H9 (cell line): ENCODE measurements around the gene GPC3. TPM values are rescaled to one million over a fixed set of nuclear protein-coding genes. Genes with fewer than 3 reads are reported as not detected.

ENCODE experiments used
- DNase-seq: peaks from one replicate; pipeline ENCODE4 v3.0.0-alpha.2; 2017
- H2AFZ ChIP-seq: one replicate; pipeline ENCODE4 v1.6.1; 2013; ENCODE audit warnings: mild to moderate bottlenecking, low read length, control low read depth, moderate library complexity
- H2AK5ac ChIP-seq: 2 replicates; pipeline ENCODE4 v1.6.1; 2013; ENCODE audit warnings: low read length, control low read depth, mixed read lengths; ENCODE audit not compliant: insufficient read length
- H2BK120ac ChIP-seq: one replicate; pipeline ENCODE4 v1.6.1; 2013; ENCODE audit warnings: low read depth, mild to moderate bottlenecking, low read length, control low read depth, inconsistent platforms; ENCODE audit not compliant: poor library complexity, severe bottlenecking
- H2BK12ac ChIP-seq: 2 replicates; pipeline ENCODE4 v1.6.1; 2013; ENCODE audit warnings: low read length, control low read depth, mixed read lengths, low read depth; ENCODE audit not compliant: insufficient read length
- H2BK15ac ChIP-seq: 2 replicates; pipeline ENCODE4 v1.6.1; 2013; ENCODE audit warnings: low read depth, low read length, control low read depth
- H2BK20ac ChIP-seq: one replicate; pipeline ENCODE4 v1.6.1; 2013; ENCODE audit warnings: low read depth, mild to moderate bottlenecking, low read length, control low read depth, inconsistent platforms; ENCODE audit not compliant: poor library complexity, severe bottlenecking
- H2BK5ac ChIP-seq: 2 replicates; pipeline ENCODE4 v1.6.1; 2013; ENCODE audit warnings: low read length, control low read depth, mixed read lengths; ENCODE audit not compliant: insufficient read length
- H3K14ac ChIP-seq: 2 replicates; pipeline ENCODE4 v1.6.1; 2013; ENCODE audit warnings: low read length, control low read depth; ENCODE audit not compliant: insufficient read depth
- H3K18ac ChIP-seq: 2 replicates; pipeline ENCODE4 v1.6.1; 2013; ENCODE audit warnings: low read depth, mild to moderate bottlenecking, mixed read lengths, low read length, control low read depth; ENCODE audit not compliant: insufficient read length
- H3K23ac ChIP-seq: 2 replicates; pipeline ENCODE4 v1.6.1; 2013; ENCODE audit warnings: low read length, control low read depth, mixed read lengths, low read depth; ENCODE audit not compliant: insufficient read length
- H3K23me2 ChIP-seq: 2 replicates; pipeline ENCODE4 v1.6.1; 2013; ENCODE audit warnings: low read depth, mild to moderate bottlenecking, mixed read lengths, low read length, control low read depth; ENCODE audit not compliant: insufficient read length, poor library complexity, severe bottlenecking
- H3K27ac ChIP-seq: 2 replicates; pipeline ENCODE4 v1.5.1; 2013; ENCODE audit warnings: low read length, control low read depth, mixed read lengths, low read depth; ENCODE audit not compliant: insufficient read length
- H3K27me3 ChIP-seq: 2 replicates; pipeline ENCODE4 v1.6.1; 2013; ENCODE audit warnings: low read length, control low read depth, inconsistent platforms; ENCODE audit not compliant: insufficient read depth
- H3K4ac ChIP-seq: 2 replicates; pipeline ENCODE4 v1.6.1; 2013; ENCODE audit warnings: low read depth, mild to moderate bottlenecking, control low read depth, inconsistent platforms, low read length, moderate library complexity
- H3K4me1 ChIP-seq: 2 replicates; pipeline ENCODE4 v1.6.1; 2013; ENCODE audit warnings: low read length, control low read depth, inconsistent platforms; ENCODE audit not compliant: insufficient read depth
- H3K4me2 ChIP-seq: 2 replicates; pipeline ENCODE4 v1.6.1; 2013; ENCODE audit warnings: low read length, control low read depth, mixed read lengths; ENCODE audit not compliant: insufficient read length, insufficient read depth
- H3K56ac ChIP-seq: 2 replicates; pipeline ENCODE4 v1.6.1; 2013; ENCODE audit warnings: low read depth, mild to moderate bottlenecking, mixed read lengths, low read length, control low read depth; ENCODE audit not compliant: insufficient read length
- H3K79me1 ChIP-seq: 2 replicates; pipeline ENCODE4 v1.6.1; 2013; ENCODE audit warnings: low read depth, mild to moderate bottlenecking, moderate library complexity, low read length, control low read depth, inconsistent platforms; ENCODE audit not compliant: insufficient read depth, poor library complexity, severe bottlenecking
- H3K79me2 ChIP-seq: 2 replicates; pipeline ENCODE4 v1.6.1; 2013; ENCODE audit warnings: low read length, control low read depth, inconsistent platforms; ENCODE audit not compliant: insufficient read depth
- H3K9ac ChIP-seq: 2 replicates; pipeline ENCODE4 v1.6.1; 2013; ENCODE audit warnings: low read length, control low read depth, mixed read lengths; ENCODE audit not compliant: insufficient read length; ENCODE audit errors: extremely low read depth
- H3K9me3 ChIP-seq: one replicate; pipeline ENCODE4 v1.6.1; 2013; ENCODE audit warnings: low read depth, low read length, inconsistent platforms; ENCODE audit not compliant: control insufficient read depth
- H3T11ph ChIP-seq: one replicate; pipeline ENCODE4 v1.6.1; 2013; ENCODE audit warnings: mild to moderate bottlenecking, low read length, control low read depth, inconsistent platforms
- H4K20me1 ChIP-seq: one replicate; pipeline ENCODE4 v1.6.1; 2013; ENCODE audit not compliant: control insufficient read depth, insufficient read length, insufficient read depth
- H4K5ac ChIP-seq: 2 replicates; pipeline ENCODE4 v1.6.1; 2013; ENCODE audit warnings: low read depth, mild to moderate bottlenecking, mixed read lengths, low read length, control low read depth; ENCODE audit not compliant: insufficient read length
- H4K8ac ChIP-seq: replicated peaks from 2 replicates; pipeline ENCODE4 v1.6.1; 2013; ENCODE audit warnings: low read length, control low read depth, mixed read lengths, low read depth; ENCODE audit not compliant: insufficient read length
- H4K91ac ChIP-seq: 2 replicates; pipeline ENCODE4 v1.6.1; 2013; ENCODE audit warnings: low read depth, mild to moderate bottlenecking, moderate library complexity, mixed read lengths, low read length, control low read depth; ENCODE audit not compliant: insufficient read length
- H3K27ac Mint-ChIP-seq, 3 experiments: 2 replicates in 2 of 3; 3 replicates in 1 of 3; pipeline ENCODE4 v1.8.0; 2020 to 2021; ENCODE audit warnings: mixed read lengths in 3 of 3, mild to moderate bottlenecking in 1 of 3, moderate library complexity in 1 of 3
- H3K27me3 Mint-ChIP-seq: 2 replicates; pipeline ENCODE4 v1.8.0; 2021; ENCODE audit warnings: low read depth, mild to moderate bottlenecking, moderate library complexity, mixed read lengths
- H3K36me3 Mint-ChIP-seq, 3 experiments: 2 replicates in 2 of 3; 3 replicates in 1 of 3; pipeline ENCODE4 v1.8.0; 2020 to 2021; ENCODE audit warnings: low read depth in 3 of 3, mixed read lengths in 3 of 3; ENCODE audit not compliant: insufficient read depth in 1 of 3
- H3K4me1 Mint-ChIP-seq, 2 experiments: 2 replicates each; pipeline ENCODE4 v1.8.0; 2020; ENCODE audit warnings: mixed read lengths in 2 of 2
- H3K4me3 Mint-ChIP-seq, 2 experiments: 2 replicates in 1 of 2; 3 replicates in 1 of 2; pipeline ENCODE4 v1.8.0; 2020 to 2021; ENCODE audit warnings: mild to moderate bottlenecking in 2 of 2, mixed read lengths in 2 of 2, moderate library complexity in 1 of 2
- H3K9me3 Mint-ChIP-seq, 2 experiments: 2 replicates in 1 of 2; 3 replicates in 1 of 2; pipeline ENCODE4 v1.8.0; 2020; ENCODE audit warnings: mild to moderate bottlenecking in 2 of 2, mixed read lengths in 2 of 2, moderate library complexity in 1 of 2
- CTCF ChIP-seq: fragments of 200-600 bp; sonication (generic); conservative IDR thresholded peaks from 3 replicates; pipeline ENCODE4 v1.8.0; 2021; ENCODE audit warnings: antibody characterized with exemption, mild to moderate bottlenecking
- total RNA-seq: library from RNA; stranded (reverse); gene quantifications from 2 replicates; pipeline ENCODE4 v1.2.1, GENCODE V29; 2021

Gene GPC3
- total RNA-seq, 1 experiment from 2014 or later, result 108 TPM

- no peak overlapping the region for H2BK12ac ChIP-seq
- TF ChIP-seq CTCF, result no peak
- no peaks in the 10 kb centered on the region for H3K36me3 Mint-ChIP-seq
- H3T11ph ChIP-seq, result no peak overlapping the region
- no peak overlapping the region for H2BK120ac ChIP-seq
- H3K23ac ChIP-seq, result no peak overlapping the region
- no peak overlapping the region for H3K4me2 ChIP-seq
- H4K91ac ChIP-seq, result no peak overlapping the region
- no peak overlapping the region for H2BK15ac ChIP-seq
- no peak overlapping the region for H2BK5ac ChIP-seq
- no peak overlapping the region for H3K27ac ChIP-seq
- H2AK5ac ChIP-seq, result no peak overlapping the region
- H3K27ac Mint-ChIP-seq, result no peak overlapping the region
- H3K9me3 ChIP-seq, result no peaks in the 10 kb centered on the region
- no peak overlapping the region for H3K4me3 Mint-ChIP-seq
- no peaks in the 10 kb centered on the region; a peak in 1 of 4 replicates for H3K4me1 Mint-ChIP-seq
- no peak for DNase-seq
- no peak overlapping the region for H4K5ac ChIP-seq
- H3K79me2 ChIP-seq, result no peaks in the 10 kb centered on the region
- no peak overlapping the region for H2BK20ac ChIP-seq
- no peak overlapping the region for H3K56ac ChIP-seq
- no peak overlapping the region for H4K8ac ChIP-seq
- no peaks in the 10 kb centered on the region for H4K20me1 ChIP-seq
- H3K9me3 Mint-ChIP-seq, result no peaks in the 10 kb centered on the region
- no peak overlapping the region for H3K14ac ChIP-seq
- no peak overlapping the region for H3K4ac ChIP-seq
- H3K4me1 ChIP-seq, result no peaks in the 10 kb centered on the region
- no peaks in the 10 kb centered on the region for H3K79me1 ChIP-seq
- no peak overlapping the region for H2AFZ ChIP-seq
- no peaks in the 10 kb centered on the region; the same call in 1 of the 2 replicates for H3K27me3 Mint-ChIP-seq
- H3K9ac ChIP-seq, result no peak overlapping the region
- no peaks in the 10 kb centered on the region for H3K27me3 ChIP-seq
- H3K23me2 ChIP-seq, result no peaks in the 10 kb centered on the region
- H3K18ac ChIP-seq, result no peak overlapping the region
Measured at GRCh38 chrX:134032441-134032840, 47.0 kb upstream of the GPC3 start.
